ENCODE results near the gene DRD5.

DNA sequence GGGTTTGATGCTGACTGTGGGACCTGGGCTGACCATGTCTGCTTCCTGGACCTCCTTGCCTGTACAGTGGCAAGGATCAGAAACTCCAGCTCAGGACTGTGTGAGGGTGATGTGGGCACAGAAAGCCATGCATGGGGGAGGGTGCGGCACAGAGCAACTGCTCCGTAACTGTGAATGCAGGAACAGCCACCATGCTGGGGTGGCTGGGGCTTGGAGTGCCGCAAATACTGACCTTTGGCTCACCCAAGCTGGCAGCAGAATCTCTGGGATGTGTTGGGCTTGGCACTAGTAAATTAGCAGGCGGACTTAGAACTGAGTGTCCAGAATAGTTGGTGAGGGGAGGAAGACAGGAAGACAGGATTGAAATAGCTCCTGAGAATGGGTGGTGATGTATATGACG lies 52.0 kb downstream of the DRD5 start:
- TF ChIP-seq, protein P1, sequence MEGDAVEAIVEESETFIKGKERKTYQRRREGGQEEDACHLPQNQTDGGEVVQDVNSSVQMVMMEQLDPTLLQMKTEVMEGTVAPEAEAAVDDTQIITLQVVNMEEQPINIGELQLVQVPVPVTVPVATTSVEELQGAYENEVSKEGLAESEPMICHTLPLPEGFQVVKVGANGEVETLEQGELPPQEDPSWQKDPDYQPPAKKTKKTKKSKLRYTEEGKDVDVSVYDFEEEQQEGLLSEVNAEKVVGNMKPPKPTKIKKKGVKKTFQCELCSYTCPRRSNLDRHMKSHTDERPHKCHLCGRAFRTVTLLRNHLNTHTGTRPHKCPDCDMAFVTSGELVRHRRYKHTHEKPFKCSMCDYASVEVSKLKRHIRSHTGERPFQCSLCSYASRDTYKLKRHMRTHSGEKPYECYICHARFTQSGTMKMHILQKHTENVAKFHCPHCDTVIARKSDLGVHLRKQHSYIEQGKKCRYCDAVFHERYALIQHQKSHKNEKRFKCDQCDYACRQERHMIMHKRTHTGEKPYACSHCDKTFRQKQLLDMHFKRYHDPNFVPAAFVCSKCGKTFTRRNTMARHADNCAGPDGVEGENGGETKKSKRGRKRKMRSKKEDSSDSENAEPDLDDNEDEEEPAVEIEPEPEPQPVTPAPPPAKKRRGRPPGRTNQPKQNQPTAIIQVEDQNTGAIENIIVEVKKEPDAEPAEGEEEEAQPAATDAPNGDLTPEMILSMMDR (IDR thresholded peaks at IDR 0.05; ENCODE audit: insufficient read depth, low read length, poor library complexity, severe bottlenecking): no peak
- no peak for TF ChIP-seq EZH2phosphoT487 (conservative IDR thresholded peaks at IDR 0.05; ENCODE audit: low read length)
